K562 (cell line): Measurements from ENCODE around the gene PELI3. TPM values are rescaled to one million over a fixed set of nuclear protein-coding genes. Genes with fewer than 3 reads are reported as not detected.

Experiments used
- ATF1 ChIP-seq, 2 experiments: fragments of 450-650 bp in 1 of 2; IDR thresholded peaks; 2 replicates each; pipeline ENCODE4 v1.6.1; 2016; ENCODE audit warnings: missing compliant biosample characterization in 1 of 2, missing genetic modification characterization in 1 of 2
- BRD4 ChIP-seq: fragments of 200-600 bp; sonication (generic); IDR thresholded peaks from 2 replicates; pipeline ENCODE4 v1.6.1; 2017; ENCODE audit warnings: inconsistent platforms
- CBX1 ChIP-seq: sonication (generic); IDR thresholded peaks from 2 replicates; pipeline ENCODE4 v1.6.1; 2016; ENCODE audit warnings: antibody characterized with exemption, low read depth, mild to moderate bottlenecking
- CBX2 ChIP-seq: fragments of 200-600 bp; sonication (generic); IDR thresholded peaks from one replicate; pipeline ENCODE4 v1.6.1; 2012; ENCODE audit warnings: mild to moderate bottlenecking, low read length, inconsistent platforms; ENCODE audit not compliant: insufficient read depth, poor library complexity, severe bottlenecking
- CREB1 ChIP-seq, 2 experiments: sonication (generic) in 1 of 2; formaldehyde crosslinking in 1 of 2; IDR thresholded peaks; 2 replicates each; pipeline versions ENCODE4 v1.6.1 to v1.8.0; 2012 to 2022; ENCODE audit warnings: inconsistent platforms in 1 of 2, mild to moderate bottlenecking in 1 of 2, missing genetic modification reagents in 1 of 2, moderate library complexity in 1 of 2
- GABPB1 ChIP-seq: sonication (generic); formaldehyde crosslinking; IDR thresholded peaks from 2 replicates; pipeline ENCODE4 v1.8.0; 2022; ENCODE audit warnings: mild to moderate bottlenecking, missing genetic modification reagents
- HMG20A ChIP-seq: fragments of 450-650 bp; formaldehyde crosslinking; conservative IDR thresholded peaks from 2 replicates; pipeline ENCODE4 v1.4.0; 2020; ENCODE audit warnings: mild to moderate bottlenecking, mixed read lengths
- ILF3 ChIP-seq: fragments of 450-650 bp; IDR thresholded peaks from 2 replicates; pipeline ENCODE4 v1.6.1; 2018; ENCODE audit warnings: antibody characterized with exemption, mild to moderate bottlenecking, moderate library complexity, borderline replicate concordance
- ZNF124 ChIP-seq: sonication (generic); formaldehyde crosslinking; IDR thresholded peaks from 2 replicates; pipeline ENCODE4 v1.8.1; 2022; ENCODE audit warnings: missing genetic modification reagents
- ZNF140 ChIP-seq: fragments of 250-450 bp; sonication (Bioruptor Pico); IDR thresholded peaks from 2 replicates; pipeline ENCODE4 v1.8.0; 2021; ENCODE audit warnings: moderate library complexity, mild to moderate bottlenecking, inconsistent platforms
- ZNF282 ChIP-seq: sonication (generic); formaldehyde crosslinking; IDR thresholded peaks from 2 replicates; pipeline ENCODE4 v1.8.1; 2023; ENCODE audit warnings: missing genetic modification reagents
- ZNF324 ChIP-seq: fragments of 250-450 bp; sonication (Bioruptor Pico); IDR thresholded peaks from 2 replicates; pipeline ENCODE4 v1.4.0; 2020; ENCODE audit warnings: mild to moderate bottlenecking
- ZNF445 ChIP-seq: fragments of 250-450 bp; sonication (Bioruptor Pico); IDR thresholded peaks from 2 replicates; pipeline ENCODE4 v1.4.0; 2020; ENCODE audit warnings: low read depth, mild to moderate bottlenecking, moderate library complexity
- polyA plus RNA-seq, 8 experiments: library from polyadenylated mRNA; depleted of rRNA in 4 of 8; stranded (reverse) in 5 of 8; unstranded in 3 of 8; fragments of >200 nt; fragmentation: Nextera tagmentation in 2 of 8; fragmentation: Illumina TruSeq in 1 of 8; extraction: Ambion mirVana in 2 of 8; extraction: Trizol in 1 of 8; gene quantifications; 2 replicates each; pipeline versions ENCODE4 v1.2.1 to v1.2.3, GENCODE V29; 2011 to 2014; ENCODE audit warnings: inconsistent platforms in 1 of 8, missing spikeins in 1 of 8
- total RNA-seq, 7 experiments: library from RNA; depleted of rRNA in 6 of 7; stranded (reverse); fragments of >200 nt in 6 of 7; fragmentation: Illumina TruSeq in 2 of 7; extraction: Trizol in 2 of 7; gene quantifications; 2 replicates each; pipeline versions ENCODE4 v1.2.1 to v1.2.3, GENCODE V29; 2011 to 2021; ENCODE audit warnings: low replicate concordance in 1 of 7
- TF ChIP-seq, protein P1 (sequence below), 2 experiments: fragments of 450-650 bp in 1 of 2; IDR thresholded peaks; 2 replicates each; pipeline ENCODE4 v1.6.1; 2011 to 2017; ENCODE audit warnings: low read depth in 2 of 2, antibody characterized with exemption in 1 of 2, borderline replicate concordance in 1 of 2, low read length in 1 of 2, mild to moderate bottlenecking in 1 of 2, mixed read lengths in 1 of 2; ENCODE audit not compliant: control insufficient read depth in 1 of 2
- TF ChIP-seq, protein P2 (sequence below): fragments of 250-450 bp; sonication (Bioruptor Pico); IDR thresholded peaks from 2 replicates; pipeline ENCODE4 v1.5.0; 2021; ENCODE audit warnings: mild to moderate bottlenecking, moderate library complexity
- TF ChIP-seq, protein P3 (sequence below): sonication (generic); formaldehyde crosslinking; IDR thresholded peaks from 2 replicates; pipeline ENCODE4 v1.8.0; 2023; ENCODE audit warnings: mild to moderate bottlenecking, missing genetic modification reagents

Gene PELI3
- total and polyA plus RNA-seq, 9 of the 15 experiments (the other 6 are each of a cell fraction or from before 2014, with no cell fraction given), result 0.17 to 4.2 (median 1.9) TPM

DNA sequence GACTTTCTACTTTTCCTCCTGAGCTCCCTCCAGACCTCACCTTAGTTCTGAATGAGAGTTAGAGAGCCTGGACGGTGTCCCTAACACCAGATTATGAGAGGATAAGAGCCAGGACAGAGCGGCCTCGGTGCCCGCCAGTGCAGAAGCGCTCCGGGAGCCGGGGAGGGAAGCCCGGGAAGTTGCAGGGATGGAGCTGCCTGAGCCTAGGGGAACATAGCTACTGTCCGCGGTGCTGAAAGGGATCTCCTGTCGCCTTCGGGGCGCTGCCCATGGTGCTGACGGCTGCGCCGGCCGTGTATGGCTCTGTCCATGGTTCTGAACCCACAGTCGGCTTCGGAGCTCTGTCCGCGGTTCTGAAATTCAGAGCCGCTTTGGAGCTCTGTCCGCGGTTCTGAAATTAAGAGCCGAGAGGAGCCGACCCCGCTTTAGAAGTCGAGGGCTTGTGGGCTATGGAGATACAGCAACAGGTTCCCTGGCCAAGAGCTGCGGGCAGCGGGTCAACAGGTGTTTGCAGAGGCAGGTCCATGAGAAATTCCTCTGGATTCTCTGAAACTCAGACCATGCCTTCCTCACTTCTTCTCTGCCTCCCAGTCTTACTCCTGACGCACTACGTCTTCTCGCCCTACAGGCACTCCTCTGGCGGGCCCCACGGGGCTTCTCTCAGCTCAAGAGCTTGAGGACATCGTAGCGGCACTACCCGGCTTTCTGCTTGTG is 45.1 kb upstream of the PELI3 start (continued):
- TF ChIP-seq, protein P1, sequence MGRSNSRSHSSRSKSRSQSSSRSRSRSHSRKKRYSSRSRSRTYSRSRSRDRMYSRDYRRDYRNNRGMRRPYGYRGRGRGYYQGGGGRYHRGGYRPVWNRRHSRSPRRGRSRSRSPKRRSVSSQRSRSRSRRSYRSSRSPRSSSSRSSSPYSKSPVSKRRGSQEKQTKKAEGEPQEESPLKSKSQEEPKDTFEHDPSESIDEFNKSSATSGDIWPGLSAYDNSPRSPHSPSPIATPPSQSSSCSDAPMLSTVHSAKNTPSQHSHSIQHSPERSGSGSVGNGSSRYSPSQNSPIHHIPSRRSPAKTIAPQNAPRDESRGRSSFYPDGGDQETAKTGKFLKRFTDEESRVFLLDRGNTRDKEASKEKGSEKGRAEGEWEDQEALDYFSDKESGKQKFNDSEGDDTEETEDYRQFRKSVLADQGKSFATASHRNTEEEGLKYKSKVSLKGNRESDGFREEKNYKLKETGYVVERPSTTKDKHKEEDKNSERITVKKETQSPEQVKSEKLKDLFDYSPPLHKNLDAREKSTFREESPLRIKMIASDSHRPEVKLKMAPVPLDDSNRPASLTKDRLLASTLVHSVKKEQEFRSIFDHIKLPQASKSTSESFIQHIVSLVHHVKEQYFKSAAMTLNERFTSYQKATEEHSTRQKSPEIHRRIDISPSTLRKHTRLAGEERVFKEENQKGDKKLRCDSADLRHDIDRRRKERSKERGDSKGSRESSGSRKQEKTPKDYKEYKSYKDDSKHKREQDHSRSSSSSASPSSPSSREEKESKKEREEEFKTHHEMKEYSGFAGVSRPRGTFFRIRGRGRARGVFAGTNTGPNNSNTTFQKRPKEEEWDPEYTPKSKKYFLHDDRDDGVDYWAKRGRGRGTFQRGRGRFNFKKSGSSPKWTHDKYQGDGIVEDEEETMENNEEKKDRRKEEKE (IDR thresholded peaks at IDR 0.05; ENCODE audit: borderline replicate concordance in 1 of 2, control insufficient read depth in 1 of 2, low read depth in 2 of 2, low read length in 1 of 2), result peak in 1 of 2 experiments; percentile 91; a peak in 2 of 4 replicates
- TF ChIP-seq ZNF282 (CRISPR knock-in tag), result peak; percentile 100
- peak; percentile 100 for TF ChIP-seq ZNF124 (CRISPR knock-in tag)
- peak; percentile 97 for TF ChIP-seq ZNF140 (CRISPR knock-in tag)
- TF ChIP-seq ZNF324 (CRISPR knock-in tag), result peak; percentile 85
- TF ChIP-seq, protein P2, sequence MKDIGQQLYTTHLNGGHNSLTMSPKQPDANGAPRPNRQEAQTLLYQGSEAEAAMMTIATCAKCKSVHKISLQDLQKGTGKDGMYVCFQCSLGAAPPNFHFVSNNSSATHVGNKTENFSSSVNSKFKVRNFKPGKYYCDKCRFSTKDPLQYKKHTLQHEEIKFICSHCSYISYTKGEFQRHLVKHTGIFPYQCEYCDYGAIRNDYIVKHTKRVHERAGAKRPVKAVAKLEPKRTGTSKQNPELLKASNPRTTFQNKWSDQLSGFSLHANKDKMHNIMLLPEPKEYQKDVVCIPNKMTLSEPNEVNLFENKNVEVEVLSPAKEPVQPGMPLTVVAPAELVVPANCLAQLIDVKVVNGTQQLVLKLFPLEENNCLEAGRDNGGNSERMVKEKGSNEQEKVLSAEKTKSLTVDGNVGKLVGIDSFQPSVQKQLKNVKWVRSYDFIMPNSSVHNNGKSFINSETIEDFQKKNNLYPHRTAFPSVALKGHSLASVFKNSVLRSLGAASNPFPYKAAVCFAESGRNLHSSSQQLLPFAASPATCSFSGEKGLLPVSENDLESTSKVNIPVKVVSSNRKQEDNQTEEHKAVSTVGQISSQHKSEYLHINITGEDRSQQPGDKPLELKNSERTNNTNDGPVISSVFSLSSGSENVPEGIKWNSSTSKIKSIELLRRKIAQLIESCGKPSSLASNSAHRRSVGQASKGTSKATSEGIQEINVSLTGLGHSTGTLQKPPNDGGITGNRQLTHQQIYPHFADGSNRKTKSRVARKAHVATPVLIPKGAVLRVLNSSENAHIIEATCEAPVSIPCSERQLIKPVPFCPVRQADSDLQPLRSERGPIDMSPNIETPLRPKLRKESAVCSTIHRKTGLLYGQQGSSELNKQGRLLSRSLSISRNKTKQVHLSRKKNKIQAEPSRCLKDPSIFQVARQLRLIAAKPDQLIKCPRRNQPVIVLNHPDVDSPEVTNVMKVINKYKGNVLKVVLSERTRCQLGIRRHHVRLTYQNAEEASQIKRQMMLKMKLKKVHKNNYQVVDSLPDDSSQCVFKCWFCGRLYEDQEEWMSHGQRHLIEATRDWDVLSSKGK (CRISPR knock-in tag), result no peak
- TF ChIP-seq ILF3, result no peak
- TF ChIP-seq BRD4, result no peak
- TF ChIP-seq, protein P3, sequence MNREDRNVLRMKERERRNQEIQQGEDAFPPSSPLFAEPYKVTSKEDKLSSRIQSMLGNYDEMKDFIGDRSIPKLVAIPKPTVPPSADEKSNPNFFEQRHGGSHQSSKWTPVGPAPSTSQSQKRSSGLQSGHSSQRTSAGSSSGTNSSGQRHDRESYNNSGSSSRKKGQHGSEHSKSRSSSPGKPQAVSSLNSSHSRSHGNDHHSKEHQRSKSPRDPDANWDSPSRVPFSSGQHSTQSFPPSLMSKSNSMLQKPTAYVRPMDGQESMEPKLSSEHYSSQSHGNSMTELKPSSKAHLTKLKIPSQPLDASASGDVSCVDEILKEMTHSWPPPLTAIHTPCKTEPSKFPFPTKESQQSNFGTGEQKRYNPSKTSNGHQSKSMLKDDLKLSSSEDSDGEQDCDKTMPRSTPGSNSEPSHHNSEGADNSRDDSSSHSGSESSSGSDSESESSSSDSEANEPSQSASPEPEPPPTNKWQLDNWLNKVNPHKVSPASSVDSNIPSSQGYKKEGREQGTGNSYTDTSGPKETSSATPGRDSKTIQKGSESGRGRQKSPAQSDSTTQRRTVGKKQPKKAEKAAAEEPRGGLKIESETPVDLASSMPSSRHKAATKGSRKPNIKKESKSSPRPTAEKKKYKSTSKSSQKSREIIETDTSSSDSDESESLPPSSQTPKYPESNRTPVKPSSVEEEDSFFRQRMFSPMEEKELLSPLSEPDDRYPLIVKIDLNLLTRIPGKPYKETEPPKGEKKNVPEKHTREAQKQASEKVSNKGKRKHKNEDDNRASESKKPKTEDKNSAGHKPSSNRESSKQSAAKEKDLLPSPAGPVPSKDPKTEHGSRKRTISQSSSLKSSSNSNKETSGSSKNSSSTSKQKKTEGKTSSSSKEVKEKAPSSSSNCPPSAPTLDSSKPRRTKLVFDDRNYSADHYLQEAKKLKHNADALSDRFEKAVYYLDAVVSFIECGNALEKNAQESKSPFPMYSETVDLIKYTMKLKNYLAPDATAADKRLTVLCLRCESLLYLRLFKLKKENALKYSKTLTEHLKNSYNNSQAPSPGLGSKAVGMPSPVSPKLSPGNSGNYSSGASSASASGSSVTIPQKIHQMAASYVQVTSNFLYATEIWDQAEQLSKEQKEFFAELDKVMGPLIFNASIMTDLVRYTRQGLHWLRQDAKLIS (CRISPR knock-in tag), result peak; percentile 100
- peak; percentile 95 for TF ChIP-seq ATF1 (CRISPR knock-in tag; IDR thresholded peaks at IDR 0.05)
- TF ChIP-seq ATF1 (tag; IDR thresholded peaks at IDR 0.05), result peak; percentile 60; the same call in 1 of the 2 replicates
- TF ChIP-seq HMG20A (CRISPR knock-in tag), result no peak
- TF ChIP-seq ZNF445 (CRISPR knock-in tag), result peak; percentile 91
- TF ChIP-seq CREB1 (IDR thresholded peaks at IDR 0.05), result peak; percentile 68; the same call in 1 of the 2 replicates
- TF ChIP-seq CREB1 (CRISPR knock-in tag; IDR thresholded peaks at IDR 0.05), result peak; percentile 97
- TF ChIP-seq CBX1, result 0 out of 2 replicates have a peak, but pooled peaks have one; percentile 34
- TF ChIP-seq CBX2, result no peak
- peak; percentile 98 for TF ChIP-seq GABPB1
